ENCODE results near the gene SFTA2.
A peak's percentile ranks its signal among the peaks of the same experiment; 100 is the strongest.

The SFTA2 gene

GRCh38 chr6:30885999-30886896, 45.7 kb downstream of the SFTA2 start:
- Histone ChIP-seq H4K20me1 (ENCODE audit: insufficient read depth) (no peaks in the 10 kb centered on the region), H2AFZ (ENCODE audit: low read depth) (no peak overlapping the region), H3K4me2 (no peak overlapping the region), H3K27ac (no peak overlapping the region), H3K27me3 (ENCODE audit: insufficient read depth, low read depth) (peaks cover 13% of the 10 kb centered on the region; the same call in 1 of the 2 replicates), H3K36me3 (ENCODE audit: insufficient read depth) (no peaks in the 10 kb centered on the region), H3K4me3 (IDR thresholded peaks at IDR 0.05; ENCODE audit: insufficient read depth, low read depth, low read length) (no peak overlapping the region), H3K79me2 (ENCODE audit: insufficient read depth, low read depth) (no peaks in the 10 kb centered on the region), H3K4me1 (ENCODE audit: low read depth, poor library complexity, severe bottlenecking) (peaks cover 5% of the 10 kb centered on the region), H3K9ac (no peak overlapping the region)
- no peak for TF ChIP-seq CTCF (conservative IDR thresholded peaks at IDR 0.05; ENCODE audit: low read depth, low read length)

- no peak for TF ChIP-seq CTCF (conservative IDR thresholded peaks at IDR 0.05; ENCODE audit: low read depth, low read length)
- Histone ChIP-seq H3K4me2 (no peak overlapping the region), H2AFZ (ENCODE audit: low read depth) (no peak overlapping the region), H3K4me1 (ENCODE audit: low read depth, poor library complexity, severe bottlenecking) (peaks cover 5% of the 10 kb centered on the region), H3K27me3 (ENCODE audit: insufficient read depth, low read depth) (peaks cover 13% of the 10 kb centered on the region; the same call in 1 of the 2 replicates), H4K20me1 (ENCODE audit: insufficient read depth) (no peaks in the 10 kb centered on the region), H3K36me3 (ENCODE audit: insufficient read depth) (no peaks in the 10 kb centered on the region), H3K27ac (no peak overlapping the region), H3K4me3 (IDR thresholded peaks at IDR 0.05; ENCODE audit: insufficient read depth, low read depth, low read length) (no peak overlapping the region), H3K9ac (no peak overlapping the region), H3K79me2 (ENCODE audit: insufficient read depth, low read depth) (no peaks in the 10 kb centered on the region)
Observed at GRCh38 chr6:30885481-30885998, 46.4 kb downstream of the SFTA2 start.

- H3K4me2 ChIP-seq: peak overlapping the region; percentile 70
- no peaks in the 10 kb centered on the region for H3K79me2 ChIP-seq (ENCODE audit: insufficient read depth, low read depth)
- no peak overlapping the region for H3K27ac ChIP-seq
- H3K9ac ChIP-seq: peak overlapping the region; percentile 9; the same call in 1 of the 2 replicates
- H3K27me3 ChIP-seq (ENCODE audit: insufficient read depth, low read depth): peaks cover 13% of the 10 kb centered on the region; the same call in 1 of the 2 replicates
- no peak for TF ChIP-seq CTCF (conservative IDR thresholded peaks at IDR 0.05; ENCODE audit: low read depth, low read length)
- H3K4me1 ChIP-seq (ENCODE audit: low read depth, poor library complexity, severe bottlenecking): peaks cover 5% of the 10 kb centered on the region
- peak overlapping the region; percentile 76 for H2AFZ ChIP-seq (ENCODE audit: low read depth)
- H3K4me3 ChIP-seq (IDR thresholded peaks at IDR 0.05; ENCODE audit: insufficient read depth, low read depth, low read length): no peak overlapping the region
- H3K36me3 ChIP-seq (ENCODE audit: insufficient read depth): no peaks in the 10 kb centered on the region
- no peaks in the 10 kb centered on the region for H4K20me1 ChIP-seq (ENCODE audit: insufficient read depth)
Observed at GRCh38 chr6:30884521-30885480, 47.2 kb downstream of the SFTA2 start.

All from KMS-11 (cell line).